Measurements from ENCODE around the gene NPAS3. TPM values are rescaled to one million over a fixed set of nuclear protein-coding genes. Genes with fewer than 3 reads are reported as not detected.
A peak's percentile ranks its signal among the peaks of the same experiment; 100 is the strongest.

Gene NPAS3
- total RNA-seq, 1 experiment from 2014 or later, result 1.9 TPM

GRCh38 chr14:33767586-33768457 lies 829.1 kb downstream of the NPAS3 start:
- no peak overlapping the region for H3K4me3 ChIP-seq
- H3K9me3 ChIP-seq, result no peaks in the 10 kb centered on the region
- no peak for DNase-seq
- H3K27me3 ChIP-seq, result no peaks in the 10 kb centered on the region
- H3K36me3 ChIP-seq, result no peaks in the 10 kb centered on the region

GRCh38 chr14:33768458-33768830 lies 829.8 kb downstream of the NPAS3 start:
- H3K4me3 ChIP-seq, result no peak overlapping the region
- DNase-seq, result no peak
- H3K36me3 ChIP-seq, result no peaks in the 10 kb centered on the region
- H3K9me3 ChIP-seq, result no peaks in the 10 kb centered on the region
- H3K27me3 ChIP-seq, result no peaks in the 10 kb centered on the region

- Histone ChIP-seq H3K9me3 (no peaks in the 10 kb centered on the region), H3K27me3 (no peaks in the 10 kb centered on the region), H3K4me3 (no peak overlapping the region), H3K36me3 (no peaks in the 10 kb centered on the region)
- DNase-seq, result no peak
These were observed 834.7 kb downstream of the NPAS3 start for GRCh38 chr14:33773205-33774030.

- no peak for DNase-seq
These were observed 835.5 kb downstream of the NPAS3 start for GRCh38 chr14:33774161-33774560.

GRCh38 chr14:33774723-33775470 lies 836.2 kb downstream of the NPAS3 start:
- Histone ChIP-seq H3K4me3 (no peak overlapping the region), H3K36me3 (no peaks in the 10 kb centered on the region), H3K9me3 (no peaks in the 10 kb centered on the region), H3K27me3 (no peaks in the 10 kb centered on the region)
- DNase-seq, result no peak

More at GRCh38 chr14:33774161-33774560, 835.5 kb downstream of the NPAS3 start:
- Histone ChIP-seq H3K27me3 (no peaks in the 10 kb centered on the region), H3K9me3 (no peaks in the 10 kb centered on the region), H3K4me3 (no peak overlapping the region), H3K36me3 (no peaks in the 10 kb centered on the region)

GRCh38 chr14:33776871-33777270 lies 838.2 kb downstream of the NPAS3 start:
- H3K9me3 ChIP-seq, result no peaks in the 10 kb centered on the region
- H3K4me3 ChIP-seq, result no peak overlapping the region
- no peaks in the 10 kb centered on the region for H3K36me3 ChIP-seq
- DNase-seq, result no peak
- no peaks in the 10 kb centered on the region for H3K27me3 ChIP-seq

- H3K27me3 ChIP-seq, result no peaks in the 10 kb centered on the region
- H3K4me3 ChIP-seq, result no peak overlapping the region
- DNase-seq, result peak; percentile 6
- H3K36me3 ChIP-seq, result no peaks in the 10 kb centered on the region
- no peaks in the 10 kb centered on the region for H3K9me3 ChIP-seq
These were observed 839.0 kb downstream of the NPAS3 start for GRCh38 chr14:33777681-33778080.

GRCh38 chr14:33780035-33780434 lies 841.4 kb downstream of the NPAS3 start:
- Histone ChIP-seq H3K27me3 (no peaks in the 10 kb centered on the region), H3K9me3 (no peaks in the 10 kb centered on the region), H3K36me3 (no peaks in the 10 kb centered on the region), H3K4me3 (no peak overlapping the region)
- DNase-seq, result no peak

GRCh38 chr14:33781236-33781635 lies 842.6 kb downstream of the NPAS3 start:
- H3K4me3 ChIP-seq, result no peak overlapping the region
- no peaks in the 10 kb centered on the region for H3K36me3 ChIP-seq
- no peaks in the 10 kb centered on the region for H3K9me3 ChIP-seq
- peak; percentile 22 for DNase-seq
- no peaks in the 10 kb centered on the region for H3K27me3 ChIP-seq

GRCh38 chr14:33782923-33783322 lies 844.2 kb downstream of the NPAS3 start:
- H3K9me3 ChIP-seq, result no peaks in the 10 kb centered on the region
- DNase-seq, result no peak
- H3K4me3 ChIP-seq, result no peak overlapping the region
- H3K36me3 ChIP-seq, result no peaks in the 10 kb centered on the region
- H3K27me3 ChIP-seq, result no peaks in the 10 kb centered on the region

- DNase-seq, result no peak
- Histone ChIP-seq H3K36me3 (no peaks in the 10 kb centered on the region), H3K4me3 (no peak overlapping the region), H3K27me3 (no peaks in the 10 kb centered on the region), H3K9me3 (no peaks in the 10 kb centered on the region)
These were observed 847.6 kb downstream of the NPAS3 start for GRCh38 chr14:33786091-33786825.

GRCh38 chr14:33788161-33788560 lies 849.5 kb downstream of the NPAS3 start:
- Histone ChIP-seq H3K27me3 (no peaks in the 10 kb centered on the region), H3K9me3 (no peaks in the 10 kb centered on the region), H3K4me3 (no peak overlapping the region), H3K36me3 (no peaks in the 10 kb centered on the region)
- DNase-seq, result no peak

GRCh38 chr14:33790996-33791395 lies 852.3 kb downstream of the NPAS3 start:
- Histone ChIP-seq H3K9me3 (no peaks in the 10 kb centered on the region), H3K4me3 (no peak overlapping the region), H3K27me3 (no peaks in the 10 kb centered on the region), H3K36me3 (no peaks in the 10 kb centered on the region)
- DNase-seq, result no peak

- no peak for DNase-seq
- Histone ChIP-seq H3K9me3 (no peaks in the 10 kb centered on the region), H3K36me3 (no peaks in the 10 kb centered on the region), H3K27me3 (no peaks in the 10 kb centered on the region), H3K4me3 (no peak overlapping the region)
These were observed 853.5 kb downstream of the NPAS3 start for GRCh38 chr14:33792009-33792719.

- Histone ChIP-seq H3K36me3 (no peaks in the 10 kb centered on the region), H3K4me3 (no peak overlapping the region), H3K27me3 (no peaks in the 10 kb centered on the region), H3K9me3 (no peaks in the 10 kb centered on the region)
- DNase-seq, result peak; percentile 60
These were observed 854.2 kb downstream of the NPAS3 start for GRCh38 chr14:33792720-33793368.

Measured in MG63 (cell line).